GM12872 (cell line): ENCODE results near the gene TH.

Source experiments
- TF ChIP-seq, protein P1 (sequence below): IDR thresholded peaks from 3 replicates; pipeline ENCODE4 v1.5.1; 2011; ENCODE audit warnings: low read depth, mild to moderate bottlenecking, low read length, moderate library complexity; ENCODE audit not compliant: insufficient read depth

TH gene

DNA sequence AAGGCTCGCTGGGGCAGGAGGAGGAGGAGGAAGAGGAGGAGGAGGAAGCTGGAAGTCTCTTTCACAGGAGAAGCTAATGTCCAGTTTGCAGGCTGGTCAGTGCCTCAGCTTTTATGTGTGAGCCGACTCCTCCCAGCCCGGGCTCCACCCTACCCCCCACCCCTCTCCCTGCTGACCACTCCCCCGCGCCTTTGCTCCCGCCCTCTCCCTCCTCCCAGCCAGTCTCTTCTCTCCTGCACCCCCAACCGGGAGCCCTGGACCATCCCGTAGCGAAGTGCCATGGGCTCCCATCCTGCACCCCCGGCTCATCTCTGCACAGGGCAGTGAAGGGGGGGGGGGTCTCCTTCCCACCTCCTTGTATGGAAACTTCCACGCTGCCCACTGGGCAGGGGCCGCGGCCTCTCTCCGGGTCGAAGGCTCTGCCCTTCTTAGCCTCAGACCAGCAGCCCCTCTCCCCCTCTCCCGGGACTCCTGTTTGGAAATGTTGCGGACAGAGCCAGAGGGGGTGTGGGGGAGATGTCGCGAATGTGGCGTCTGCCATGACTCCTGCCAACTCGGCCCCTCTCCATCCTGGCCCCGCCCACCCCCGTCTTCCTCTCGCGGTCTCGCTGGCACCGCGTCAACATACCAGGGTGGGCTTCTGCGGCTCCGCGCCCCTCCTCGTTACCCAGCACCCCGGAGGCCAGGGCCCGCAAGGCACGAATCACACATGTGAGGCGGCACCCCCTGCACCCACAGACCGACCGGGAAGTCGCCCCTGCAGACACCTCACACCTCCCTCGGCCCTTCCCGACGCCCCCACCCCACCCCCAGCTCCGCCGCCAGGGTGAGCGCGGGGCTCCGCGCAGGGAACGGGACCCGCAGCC lies 34.2 kb downstream of the TH start:
- TF ChIP-seq, protein P1, sequence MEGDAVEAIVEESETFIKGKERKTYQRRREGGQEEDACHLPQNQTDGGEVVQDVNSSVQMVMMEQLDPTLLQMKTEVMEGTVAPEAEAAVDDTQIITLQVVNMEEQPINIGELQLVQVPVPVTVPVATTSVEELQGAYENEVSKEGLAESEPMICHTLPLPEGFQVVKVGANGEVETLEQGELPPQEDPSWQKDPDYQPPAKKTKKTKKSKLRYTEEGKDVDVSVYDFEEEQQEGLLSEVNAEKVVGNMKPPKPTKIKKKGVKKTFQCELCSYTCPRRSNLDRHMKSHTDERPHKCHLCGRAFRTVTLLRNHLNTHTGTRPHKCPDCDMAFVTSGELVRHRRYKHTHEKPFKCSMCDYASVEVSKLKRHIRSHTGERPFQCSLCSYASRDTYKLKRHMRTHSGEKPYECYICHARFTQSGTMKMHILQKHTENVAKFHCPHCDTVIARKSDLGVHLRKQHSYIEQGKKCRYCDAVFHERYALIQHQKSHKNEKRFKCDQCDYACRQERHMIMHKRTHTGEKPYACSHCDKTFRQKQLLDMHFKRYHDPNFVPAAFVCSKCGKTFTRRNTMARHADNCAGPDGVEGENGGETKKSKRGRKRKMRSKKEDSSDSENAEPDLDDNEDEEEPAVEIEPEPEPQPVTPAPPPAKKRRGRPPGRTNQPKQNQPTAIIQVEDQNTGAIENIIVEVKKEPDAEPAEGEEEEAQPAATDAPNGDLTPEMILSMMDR = no peak

DNA sequence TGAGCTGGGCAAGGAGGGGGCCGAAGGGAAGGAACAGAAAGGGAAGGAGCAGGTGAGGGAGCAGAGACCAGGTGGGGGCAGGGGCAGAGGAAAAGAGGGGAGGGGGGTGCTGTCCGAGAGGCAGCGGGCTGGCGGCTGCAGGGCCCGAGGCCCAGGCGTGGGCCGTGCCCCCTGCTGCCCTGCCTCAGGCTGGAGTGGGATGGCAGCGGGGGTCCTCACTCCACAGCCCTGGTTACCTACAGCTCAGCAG lies 34.7 kb downstream of the TH start:
- TF ChIP-seq, protein P1 = no peak

DNA sequence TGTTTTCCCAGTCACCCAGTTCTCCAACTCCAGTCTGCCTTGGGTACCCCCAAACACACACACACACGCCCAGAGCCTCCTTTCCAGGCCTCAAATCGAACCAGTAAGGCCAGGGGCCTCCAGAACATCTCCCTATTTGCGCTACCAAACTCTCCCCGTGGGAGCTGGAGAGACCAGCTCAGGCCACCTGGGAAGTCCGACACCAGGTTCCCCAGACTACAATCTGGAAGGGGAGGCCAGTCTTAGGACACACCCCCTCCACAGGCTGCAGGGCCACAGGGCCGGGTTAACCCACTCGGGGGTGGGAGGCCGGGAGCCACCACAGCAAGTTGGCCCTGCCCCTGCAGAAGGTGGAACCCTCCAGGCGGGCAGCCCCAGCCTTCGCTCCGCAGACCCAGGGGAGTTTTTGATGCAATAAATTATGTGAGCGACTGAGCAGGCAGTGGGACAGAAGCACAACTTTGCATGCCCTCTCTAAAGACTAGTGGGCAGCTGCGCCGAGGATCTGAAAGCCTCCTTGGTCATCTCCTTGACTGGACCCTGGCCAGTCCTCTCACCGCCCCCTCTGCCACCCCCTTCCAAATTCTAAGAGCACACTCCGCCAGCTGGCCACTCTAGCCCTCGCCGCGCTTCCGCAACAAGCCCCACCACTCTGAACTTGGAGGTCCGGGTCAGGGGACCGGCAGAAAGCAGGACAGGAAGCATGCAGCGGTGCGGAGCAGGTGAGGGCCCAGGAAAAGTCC lies 35.2 kb downstream of the TH start:
- TF ChIP-seq, protein P1 = no peak

DNA sequence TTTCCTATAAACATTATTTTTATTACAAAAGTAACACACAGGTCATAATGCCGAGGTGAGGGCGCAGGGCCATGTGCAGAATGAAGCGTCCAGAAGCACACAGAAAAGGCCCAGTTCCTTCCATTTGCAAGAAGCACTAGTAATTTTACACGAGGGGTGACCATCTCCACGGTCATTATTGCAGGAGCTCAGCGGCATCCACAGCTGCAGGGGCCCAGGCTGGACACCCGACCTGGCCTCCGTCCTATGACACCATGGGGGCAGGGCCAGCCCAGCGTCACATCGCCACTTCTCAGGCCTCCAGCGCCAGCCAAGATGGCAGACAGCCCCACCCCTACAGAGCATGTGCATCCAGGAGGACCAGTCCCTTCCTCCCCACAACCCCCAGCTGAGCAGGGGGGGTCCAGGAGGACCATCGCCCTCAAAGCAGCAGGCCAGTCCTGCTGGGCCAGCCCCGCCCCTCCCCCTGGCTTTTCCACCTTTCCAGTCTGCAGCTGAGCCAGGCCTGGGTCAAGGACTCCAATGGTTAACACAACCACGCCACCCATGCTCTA lies 35.9 kb downstream of the TH start:
- TF ChIP-seq, protein P1 = no peak

DNA sequence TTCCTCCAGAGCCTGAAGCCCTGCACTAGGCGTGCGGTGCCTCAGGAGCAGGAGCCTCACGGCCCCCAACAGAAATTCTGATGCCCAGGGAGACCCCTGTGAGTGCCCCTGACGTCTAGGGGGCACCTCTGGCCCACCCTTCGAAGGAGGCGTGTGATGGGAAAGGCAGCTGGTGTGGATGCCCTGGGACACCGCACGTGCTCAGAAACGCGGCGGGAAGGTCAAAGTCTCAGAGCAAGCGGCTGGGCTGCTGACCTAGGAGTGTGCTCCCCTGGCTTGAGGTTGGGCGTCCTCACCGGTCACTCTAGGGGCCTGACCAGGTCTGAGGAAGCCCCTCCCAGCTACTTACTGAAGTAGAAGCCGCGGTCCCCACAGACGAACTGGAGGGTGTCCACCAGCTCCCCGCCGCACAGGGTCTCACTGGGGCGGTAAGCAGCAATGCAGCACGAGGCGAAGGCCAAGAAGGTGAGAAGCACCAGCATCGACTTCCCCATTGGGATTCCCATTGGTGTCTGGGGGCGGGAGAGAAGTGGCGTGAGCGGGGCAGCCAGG lies 36.5 kb downstream of the TH start:
- TF ChIP-seq, protein P1 = no peak

DNA sequence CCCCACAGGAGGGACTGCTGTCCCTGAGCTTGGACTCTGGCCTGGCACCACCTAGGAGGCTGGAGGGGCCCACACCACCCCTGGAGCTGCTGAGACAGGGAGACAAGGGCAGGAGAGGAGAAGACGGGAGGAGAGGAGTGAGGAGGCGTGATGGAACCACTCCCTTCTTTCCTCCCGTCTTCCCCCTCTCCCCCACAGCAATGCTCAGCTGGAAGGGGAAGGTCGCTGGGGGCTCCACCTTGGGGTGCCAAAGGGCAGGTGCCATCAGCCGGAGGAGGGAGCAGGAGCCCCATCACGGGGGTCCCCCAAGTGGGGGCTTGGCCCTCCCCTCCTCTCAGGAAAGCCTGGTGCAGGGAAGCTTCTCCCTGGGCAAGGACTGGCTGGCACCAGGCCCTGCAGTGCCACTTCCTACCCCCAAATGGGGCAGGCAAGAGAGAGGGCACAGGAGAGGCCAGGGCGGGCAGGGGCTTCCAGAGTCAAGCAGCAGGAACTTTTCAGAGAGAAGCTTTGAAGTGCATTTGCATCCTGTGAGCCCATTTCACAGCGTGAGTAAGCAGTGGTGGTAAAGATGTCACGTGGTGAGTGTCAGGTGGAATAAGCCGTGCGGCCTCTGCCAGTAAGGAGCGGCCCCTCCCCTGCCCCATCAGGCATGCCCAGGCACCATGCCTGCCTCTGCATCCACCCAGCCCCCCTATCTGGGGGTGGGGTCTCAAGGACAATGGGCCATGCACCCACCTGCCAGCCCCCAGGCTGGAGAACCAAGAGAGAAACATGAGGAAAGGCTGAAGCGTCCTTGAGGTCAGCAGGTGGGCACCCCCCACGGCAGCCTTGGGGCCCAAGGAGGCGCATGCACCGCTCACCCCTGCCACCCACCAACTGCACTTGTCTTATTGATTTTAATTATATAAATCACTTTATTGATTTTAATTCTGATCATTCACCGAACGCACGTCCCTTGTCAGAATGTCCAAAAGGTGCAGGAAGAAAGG lies 37.3 kb downstream of the TH start:
- TF ChIP-seq, protein P1 = no peak
